DND-41 (cell line): ENCODE data around the gene RAB40A.

Source experiments
- EZH2 ChIP-seq: IDR thresholded peaks from 3 replicates; pipeline ENCODE4 v1.6.1; 2012; ENCODE audit warnings: borderline replicate concordance, low read depth, mild to moderate bottlenecking, moderate library complexity, low read length, inconsistent platforms; ENCODE audit not compliant: severe bottlenecking
- TF ChIP-seq, protein P1 (sequence below): IDR thresholded peaks from 2 replicates; pipeline ENCODE4 v1.5.1; 2012; ENCODE audit warnings: borderline replicate concordance, low read length, moderate library complexity, mild to moderate bottlenecking; ENCODE audit not compliant: poor library complexity, severe bottlenecking; ENCODE audit errors: extremely low read depth

DNA sequence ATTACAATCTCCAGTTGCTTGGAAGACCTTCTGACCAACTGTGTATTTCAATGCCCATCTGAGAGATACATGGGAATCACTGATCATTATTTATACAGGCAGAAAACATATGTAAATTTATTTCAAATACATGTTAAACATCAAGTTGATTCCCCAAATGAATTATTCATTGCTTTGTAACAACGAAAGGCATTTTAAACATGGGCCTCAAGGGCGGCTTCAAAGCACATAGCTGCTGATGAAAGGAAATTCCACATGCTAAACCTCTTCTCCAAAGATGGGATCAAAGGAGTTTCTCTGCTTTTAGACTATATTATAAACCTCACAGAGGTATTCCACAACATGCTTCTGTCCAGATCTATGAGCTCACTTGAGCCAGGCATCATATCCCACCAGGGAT is 4.3 kb upstream of the RAB40A start:
- TF ChIP-seq, protein P1, sequence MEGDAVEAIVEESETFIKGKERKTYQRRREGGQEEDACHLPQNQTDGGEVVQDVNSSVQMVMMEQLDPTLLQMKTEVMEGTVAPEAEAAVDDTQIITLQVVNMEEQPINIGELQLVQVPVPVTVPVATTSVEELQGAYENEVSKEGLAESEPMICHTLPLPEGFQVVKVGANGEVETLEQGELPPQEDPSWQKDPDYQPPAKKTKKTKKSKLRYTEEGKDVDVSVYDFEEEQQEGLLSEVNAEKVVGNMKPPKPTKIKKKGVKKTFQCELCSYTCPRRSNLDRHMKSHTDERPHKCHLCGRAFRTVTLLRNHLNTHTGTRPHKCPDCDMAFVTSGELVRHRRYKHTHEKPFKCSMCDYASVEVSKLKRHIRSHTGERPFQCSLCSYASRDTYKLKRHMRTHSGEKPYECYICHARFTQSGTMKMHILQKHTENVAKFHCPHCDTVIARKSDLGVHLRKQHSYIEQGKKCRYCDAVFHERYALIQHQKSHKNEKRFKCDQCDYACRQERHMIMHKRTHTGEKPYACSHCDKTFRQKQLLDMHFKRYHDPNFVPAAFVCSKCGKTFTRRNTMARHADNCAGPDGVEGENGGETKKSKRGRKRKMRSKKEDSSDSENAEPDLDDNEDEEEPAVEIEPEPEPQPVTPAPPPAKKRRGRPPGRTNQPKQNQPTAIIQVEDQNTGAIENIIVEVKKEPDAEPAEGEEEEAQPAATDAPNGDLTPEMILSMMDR: no peak
- no peak for TF ChIP-seq EZH2
